GM12878 (cell line): ENCODE measurements around the gene ANAPC2. TPM values are rescaled to one million over a fixed set of nuclear protein-coding genes. Genes with fewer than 3 reads are reported as not detected.

Experiments
- ATAC-seq: fragments of 200-7000 bp; cut with Tn5 transposase; 3 replicates; pipeline ENCODE4 v1.9.1; 2020; ENCODE audit warnings: mild to moderate bottlenecking, moderate library complexity
- BruUV-seq: library from RNA; stranded (reverse); fragments of 400-500 nt; replicated peaks from 2 replicates; lab custom pipeline; 2021; lab: Mats Ljungman, UMichigan
- CTCF ChIA-PET: fragments of 300-600 bp; sonication (Branson Sonifier 250); formaldehyde crosslinking; extraction: SDS; loops from one replicate; lab custom pipeline; 2021; ENCODE audit warnings: inconsistent platforms; lab: Yijun Ruan, JAX
- POLR2A ChIA-PET: fragments of 350-600 bp; formaldehyde crosslinking; extraction: SDS; loops from one replicate; lab custom pipeline; 2021; ENCODE audit warnings: inconsistent platforms; lab: Charles Lee
- RAD21 ChIA-PET: fragments of 300-600 bp; sonication (Branson Sonifier 250); formaldehyde crosslinking; loops from one replicate; lab custom pipeline; 2023; ENCODE audit warnings: antibody characterized with exemption; ENCODE audit not compliant: unreplicated experiment; lab: Charles Lee
- SMC1A ChIA-PET: fragments of 300-600 bp; sonication (Branson Sonifier 250); formaldehyde crosslinking; loops from one replicate; lab custom pipeline; 2023; ENCODE audit not compliant: unreplicated experiment, uncharacterized antibody; lab: Charles Lee
- DNase-seq: peaks from one replicate; pipeline ENCODE4 v3.0.0-alpha.2; 2011; ENCODE audit warnings: low read depth, low spot score
- FAIRE-seq: peaks from 3 replicates; lab custom pipeline; 2011; peaks lifted over from hg19 to GRCh38; lab: Jason Lieb, UNC
- H2AFZ ChIP-seq: 2 replicates; pipeline ENCODE4 v1.6.0; 2011; ENCODE audit warnings: low read depth, low read length, control low read depth; ENCODE audit not compliant: control insufficient read depth
- H3K27ac ChIP-seq: 2 replicates; pipeline ENCODE4 v1.5.1; 2011; ENCODE audit warnings: control low read depth; ENCODE audit not compliant: control insufficient read depth, insufficient read depth
- H3K27me3 ChIP-seq, 2 experiments: replicated peaks in 1 of 2; 2 replicates each; pipeline versions ENCODE4 v1.6.0 to v1.6.1; 2011; ENCODE audit warnings: low read length in 1 of 2; ENCODE audit not compliant: control insufficient read depth in 2 of 2, insufficient read depth in 2 of 2
- H3K36me3 ChIP-seq, 2 experiments: 2 replicates each; pipeline ENCODE4 v1.5.1; 2011; ENCODE audit warnings: low read length in 1 of 2; ENCODE audit not compliant: control insufficient read depth in 2 of 2, insufficient read depth in 2 of 2
- H3K4me1 ChIP-seq: 2 replicates; pipeline ENCODE4 v1.6.1; 2011; ENCODE audit warnings: mild to moderate bottlenecking, low read length, moderate library complexity, mixed read lengths; ENCODE audit not compliant: control insufficient read depth, insufficient read depth
- H3K4me2 ChIP-seq: 2 replicates; pipeline ENCODE4 v1.6.0; 2011; ENCODE audit warnings: control low read depth; ENCODE audit not compliant: control insufficient read depth, insufficient read depth
- H3K4me3 ChIP-seq: fragments of 200-600 bp; sonication (generic); 2 replicates; pipeline ENCODE4 v1.5.1; 2016
- H3K79me2 ChIP-seq: 2 replicates; pipeline ENCODE4 v1.6.0; 2011; ENCODE audit warnings: low read length; ENCODE audit not compliant: control insufficient read depth, insufficient read depth
- H3K9ac ChIP-seq: 2 replicates; pipeline ENCODE4 v1.8.0; 2011; ENCODE audit warnings: low read length, control low read depth, mixed read lengths; ENCODE audit not compliant: control insufficient read depth, insufficient read depth
- H3K9me3 ChIP-seq: replicated peaks from 3 replicates; pipeline ENCODE4 v1.5.1; 2011; ENCODE audit warnings: mild to moderate bottlenecking, low read length; ENCODE audit not compliant: control insufficient read depth, insufficient read depth
- H4K20me1 ChIP-seq: 2 replicates; pipeline ENCODE4 v1.6.0; 2011; ENCODE audit not compliant: control insufficient read depth, insufficient read depth
- CBFB ChIP-seq: IDR thresholded peaks from 2 replicates; pipeline ENCODE4 v1.6.1; 2016; ENCODE audit warnings: antibody characterized with exemption, low read depth
- CEBPB ChIP-seq, 2 experiments: fragments of 150-350 bp in 1 of 2; IDR thresholded peaks; 2 replicates each; pipeline ENCODE4 v1.6.1; 2012 to 2014; ENCODE audit warnings: low read depth in 2 of 2, low read length in 2 of 2, borderline replicate concordance in 1 of 2, inconsistent platforms in 1 of 2
- LARP7 ChIP-seq: fragments of 450-650 bp; IDR thresholded peaks from 2 replicates; pipeline ENCODE4 v1.6.1; 2017; ENCODE audit warnings: mild to moderate bottlenecking
- RELA ChIP-seq: fragments of 450-650 bp; IDR thresholded peaks from 2 replicates; pipeline ENCODE4 v1.8.0; 2014; ENCODE audit warnings: borderline replicate concordance; ENCODE audit not compliant: partially characterized antibody
- STAT1 ChIP-seq: fragments of 450-650 bp; conservative IDR thresholded peaks from 2 replicates; pipeline ENCODE4 v1.6.1; 2014; ENCODE audit warnings: antibody characterized with exemption, mild to moderate bottlenecking
- WGBS: methylation state at CpG from one replicate; pipeline ENCODE4 v1.1.6; 2016; ENCODE audit warnings: low lambda C conversion rate; ENCODE audit not compliant: insufficient replicate concordance, insufficient coverage; ENCODE audit errors: missing lambda C conversion rate; 5-methylcytosine and 5-hydroxymethylcytosine counted together
- in situ Hi-C: fragments of 300-500 bp; cut with MboI; formaldehyde crosslinking; loops from 9 replicates; pipeline ENCODE4 v1.14.3; 2018; ENCODE audit warnings: mixed read lengths
- intact Hi-C: fragments of 100-400 bp; cut with micrococcal nuclease; formaldehyde crosslinking; loops from one replicate; pipeline ENCODE4 v1.14.2; 2022; ENCODE audit not compliant: unreplicated experiment
- polyA plus RNA-seq, 11 experiments: library from polyadenylated mRNA; depleted of rRNA in 4 of 11; unstranded in 6 of 11; stranded (reverse) in 5 of 11; fragments of >200 nt; fragmentation: Nextera tagmentation in 4 of 11; fragmentation: Illumina TruSeq in 1 of 11; extraction: Ambion mirVana in 4 of 11; extraction: Trizol in 1 of 11; gene quantifications; 1 replicate in 1 of 11; 2 replicates in 10 of 11; pipeline versions ENCODE4 v1.2.1 to v1.2.3, GENCODE V29; 2011 to 2016; ENCODE audit warnings: inconsistent platforms in 2 of 11, missing spikeins in 2 of 11, low read depth in 1 of 11
- total RNA-seq, 4 experiments: library from RNA; depleted of rRNA in 3 of 4; stranded (reverse); fragments of >200 nt in 3 of 4; fragmentation: Illumina TruSeq in 1 of 4; extraction: Trizol in 1 of 4; gene quantifications; 2 replicates each; pipeline versions ENCODE4 v1.2.1 to v1.2.3, GENCODE V29; 2013 to 2021
- TF ChIP-seq, protein P1 (sequence below): fragments of 450-650 bp; IDR thresholded peaks from 2 replicates; pipeline ENCODE4 v1.6.1; 2014; ENCODE audit warnings: mild to moderate bottlenecking
- TF ChIP-seq, protein P2 (sequence below): fragments of 450-650 bp; formaldehyde crosslinking; IDR thresholded peaks from 2 replicates; pipeline ENCODE4 v1.5.0; 2022; ENCODE audit warnings: mild to moderate bottlenecking, missing genetic modification characterization

The ANAPC2 gene
- total and polyA plus RNA-seq, 10 of the 15 experiments (the other 5 are each of a cell fraction or from before 2014, with no cell fraction given), result 0.03 to 65.2 (median 20.5) TPM

DNA sequence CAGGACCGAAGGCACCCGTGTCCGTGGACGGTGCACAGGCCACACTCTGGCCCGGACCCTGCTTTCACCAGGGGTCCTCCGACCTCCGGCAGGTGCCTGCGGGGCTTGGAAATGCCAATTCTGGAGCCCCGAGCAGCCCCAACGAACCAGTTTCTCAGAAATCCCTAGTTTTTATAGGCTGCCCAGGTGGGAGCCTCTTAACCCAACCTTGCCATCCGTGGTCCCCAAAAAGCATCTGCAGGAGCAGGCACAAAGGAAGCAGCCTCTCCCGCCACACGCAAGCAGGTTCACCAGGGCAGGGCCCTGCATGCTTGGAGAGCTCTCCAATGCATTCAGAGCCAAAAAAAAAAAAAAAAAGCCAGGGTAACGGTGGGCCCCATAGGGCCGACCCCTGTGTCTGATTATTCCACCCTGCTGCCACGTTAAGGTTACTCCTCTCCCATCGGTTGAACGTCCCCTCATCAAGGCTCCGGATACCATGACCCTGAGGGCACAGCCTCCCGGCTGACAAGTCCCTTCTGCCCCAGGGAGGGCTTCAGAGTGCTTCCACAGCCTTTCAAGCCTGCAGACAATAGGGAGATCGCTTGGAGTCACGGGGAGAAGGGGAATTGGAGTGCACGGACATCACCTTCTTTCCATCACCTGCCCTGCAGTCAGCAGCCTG lies 13.0 kb upstream of the ANAPC2 start:
- DNase-seq (no peak), ATAC-seq (no peak), FAIRE-seq (no peak)
- peak overlapping the region; percentile 78 for H3K9ac ChIP-seq
- peak overlapping the region; percentile 77 for H3K4me3 ChIP-seq
- CTCF ChIA-PET, result interaction anchor here (0.6 to 1.9 kb wide), 11 partner anchors 12 to 76 kb away, joined by 3 to 11 read pairs (median 3); partner anchors contain the start of genes ANAPC2, RNF224 and SSNA1
- no peaks in the 10 kb centered on the region for H3K9me3 ChIP-seq
- peaks cover 34% of the 10 kb centered on the region for H3K79me2 ChIP-seq
- SMC1A ChIA-PET, result interaction anchor here (0.6 to 4.6 kb wide), 6 partner anchors 12 to 253 kb away, joined by 3 to 18 read pairs (median 4); partner anchors contain the start of genes CYSRT1 and RNF208
- H3K4me1 ChIP-seq, result peaks cover 36% of the 10 kb centered on the region
- BruUV-seq, result no TSS peak
- no peaks in the 10 kb centered on the region for H3K36me3 ChIP-seq
- POLR2A ChIA-PET, result interaction anchor here (0.6 to 8.0 kb wide), 17 partner anchors 12 to 226 kb away, joined by 3 to 68 read pairs (median 5); partner anchors contain the start of genes CYSRT1, MAN1B1, RNF208 and TOR4A
- in situ Hi-C loops, result no loop called here
- WGBS, result 6% methylated on average over 23 of the region's 23 CpGs
- intact Hi-C loops, result loop anchor here (2.0 kb wide), 2 partner anchors 21 to 79 kb away; partner anchors contain the start of gene RNF208
- RAD21 ChIA-PET, result interaction anchor here (0.7 to 1.5 kb wide), 12 partner anchors 13 to 113 kb away, joined by 3 to 9 read pairs (median 4); partner anchors contain the start of genes ANAPC2, RNF208, SSNA1 and TUBB4B
- H4K20me1 ChIP-seq, result no peaks in the 10 kb centered on the region
- TF ChIP-seq, protein P1, sequence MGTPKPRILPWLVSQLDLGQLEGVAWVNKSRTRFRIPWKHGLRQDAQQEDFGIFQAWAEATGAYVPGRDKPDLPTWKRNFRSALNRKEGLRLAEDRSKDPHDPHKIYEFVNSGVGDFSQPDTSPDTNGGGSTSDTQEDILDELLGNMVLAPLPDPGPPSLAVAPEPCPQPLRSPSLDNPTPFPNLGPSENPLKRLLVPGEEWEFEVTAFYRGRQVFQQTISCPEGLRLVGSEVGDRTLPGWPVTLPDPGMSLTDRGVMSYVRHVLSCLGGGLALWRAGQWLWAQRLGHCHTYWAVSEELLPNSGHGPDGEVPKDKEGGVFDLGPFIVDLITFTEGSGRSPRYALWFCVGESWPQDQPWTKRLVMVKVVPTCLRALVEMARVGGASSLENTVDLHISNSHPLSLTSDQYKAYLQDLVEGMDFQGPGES, result no peak
- no peak for TF ChIP-seq STAT1
- no peak for TF ChIP-seq CEBPB (IDR thresholded peaks at IDR 0.05; ENCODE audit: borderline replicate concordance in 1 of 2, low read depth in 2 of 2, low read length in 2 of 2)
- TF ChIP-seq, protein P2, sequence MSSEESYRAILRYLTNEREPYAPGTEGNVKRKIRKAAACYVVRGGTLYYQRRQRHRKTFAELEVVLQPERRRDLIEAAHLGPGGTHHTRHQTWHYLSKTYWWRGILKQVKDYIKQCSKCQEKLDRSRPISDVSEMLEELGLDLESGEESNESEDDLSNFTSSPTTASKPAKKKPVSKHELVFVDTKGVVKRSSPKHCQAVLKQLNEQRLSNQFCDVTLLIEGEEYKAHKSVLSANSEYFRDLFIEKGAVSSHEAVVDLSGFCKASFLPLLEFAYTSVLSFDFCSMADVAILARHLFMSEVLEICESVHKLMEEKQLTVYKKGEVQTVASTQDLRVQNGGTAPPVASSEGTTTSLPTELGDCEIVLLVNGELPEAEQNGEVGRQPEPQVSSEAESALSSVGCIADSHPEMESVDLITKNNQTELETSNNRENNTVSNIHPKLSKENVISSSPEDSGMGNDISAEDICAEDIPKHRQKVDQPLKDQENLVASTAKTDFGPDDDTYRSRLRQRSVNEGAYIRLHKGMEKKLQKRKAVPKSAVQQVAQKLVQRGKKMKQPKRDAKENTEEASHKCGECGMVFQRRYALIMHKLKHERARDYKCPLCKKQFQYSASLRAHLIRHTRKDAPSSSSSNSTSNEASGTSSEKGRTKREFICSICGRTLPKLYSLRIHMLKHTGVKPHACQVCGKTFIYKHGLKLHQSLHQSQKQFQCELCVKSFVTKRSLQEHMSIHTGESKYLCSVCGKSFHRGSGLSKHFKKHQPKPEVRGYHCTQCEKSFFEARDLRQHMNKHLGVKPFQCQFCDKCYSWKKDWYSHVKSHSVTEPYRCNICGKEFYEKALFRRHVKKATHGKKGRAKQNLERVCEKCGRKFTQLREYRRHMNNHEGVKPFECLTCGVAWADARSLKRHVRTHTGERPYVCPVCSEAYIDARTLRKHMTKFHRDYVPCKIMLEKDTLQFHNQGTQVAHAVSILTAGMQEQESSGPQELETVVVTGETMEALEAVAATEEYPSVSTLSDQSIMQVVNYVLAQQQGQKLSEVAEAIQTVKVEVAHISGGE, result no peak
- peak; percentile 11; the same call in 1 of the 2 replicates for TF ChIP-seq CBFB
- TF ChIP-seq RELA, result no peak
- peak; percentile 54 for TF ChIP-seq LARP7
- H2AFZ ChIP-seq, result peak overlapping the region; percentile 74
- no peaks in the 10 kb centered on the region for H3K27me3 ChIP-seq
- peak overlapping the region; percentile 86 for H3K4me2 ChIP-seq
- peak overlapping the region; percentile 62 for H3K27ac ChIP-seq
